IMR-90 (cell line): ENCODE data around the gene EFNA5. TPM values are rescaled to one million over a fixed set of nuclear protein-coding genes. Genes with fewer than 3 reads are reported as not detected.

Source experiments
- ATAC-seq: fragments of 200-7000 bp; cut with Tn5 transposase; 2 replicates; pipeline ENCODE4 v1.9.1; 2020; ENCODE audit warnings: low read depth, mild to moderate bottlenecking, moderate library complexity
- BruUV-seq: library from RNA; stranded (reverse); fragments of 400-500 nt; replicated peaks from 2 replicates; lab custom pipeline; 2021; lab: Mats Ljungman, UMichigan
- CTCF ChIA-PET: fragments of 300-600 bp; formaldehyde crosslinking; extraction: SDS; loops from one replicate; lab custom pipeline; 2021; ENCODE audit warnings: antibody characterized with exemption; lab: Yijun Ruan, JAX
- POLR2A ChIA-PET: fragments of 300-600 bp; sonication (Branson Sonifier 250); formaldehyde crosslinking; loops from one replicate; lab custom pipeline; 2022; ENCODE audit warnings: antibody characterized with exemption; ENCODE audit not compliant: unreplicated experiment; lab: Charles Lee
- DNase-seq: peaks from one replicate; pipeline ENCODE4 v3.0.0; 2013
- H2AFZ ChIP-seq: replicated peaks from 2 replicates; pipeline ENCODE3; 2013; ENCODE audit warnings: low read length, mild to moderate bottlenecking; ENCODE audit not compliant: poor library complexity
- H2AK5ac ChIP-seq: 2 replicates; pipeline ENCODE4 v1.6.1; 2013; ENCODE audit warnings: low read depth, low read length, inconsistent platforms
- H2AK9ac ChIP-seq: replicated peaks from 2 replicates; pipeline ENCODE3; 2013; ENCODE audit warnings: mild to moderate bottlenecking, low read depth, low read length, moderate library complexity; ENCODE audit not compliant: poor library complexity
- H2BK120ac ChIP-seq: 2 replicates; pipeline ENCODE4 v1.6.1; 2013; ENCODE audit warnings: low read depth, low read length, inconsistent platforms
- H2BK15ac ChIP-seq: 3 replicates; pipeline ENCODE4 v1.6.1; 2013; ENCODE audit warnings: low read depth, low read length, inconsistent platforms
- H2BK20ac ChIP-seq: 2 replicates; pipeline ENCODE4 v1.6.1; 2013; ENCODE audit warnings: low read depth, mild to moderate bottlenecking, inconsistent platforms, low read length, moderate library complexity
- H2BK5ac ChIP-seq: 2 replicates; pipeline ENCODE4 v1.6.1; 2013; ENCODE audit warnings: mild to moderate bottlenecking, low read depth, low read length, inconsistent platforms; ENCODE audit not compliant: poor library complexity, severe bottlenecking
- H3K14ac ChIP-seq: replicated peaks from 2 replicates; pipeline ENCODE4 v1.6.1; 2013; ENCODE audit warnings: low read depth, low read length, inconsistent platforms
- H3K18ac ChIP-seq: 2 replicates; pipeline ENCODE4 v1.6.1; 2013; ENCODE audit warnings: low read depth, low read length, control low read depth
- H3K23ac ChIP-seq: 2 replicates; pipeline ENCODE4 v1.6.1; 2013; ENCODE audit warnings: low read depth, low read length, inconsistent platforms
- H3K27ac ChIP-seq: 2 replicates; pipeline ENCODE4 v1.5.1; 2013; ENCODE audit warnings: mild to moderate bottlenecking, control low read depth, low read length; ENCODE audit not compliant: insufficient read depth
- H3K27me3 ChIP-seq: 2 replicates; pipeline ENCODE4 v1.6.1; 2013; ENCODE audit warnings: low read length; ENCODE audit not compliant: control insufficient read depth, insufficient read depth
- H3K36me3 ChIP-seq: 2 replicates; pipeline ENCODE4 v1.6.1; 2013; ENCODE audit warnings: low read length, mixed read lengths; ENCODE audit not compliant: control insufficient read depth, insufficient read depth
- H3K4ac ChIP-seq: 2 replicates; pipeline ENCODE4 v1.6.1; 2013; ENCODE audit warnings: low read depth, low read length, inconsistent platforms
- H3K4me1 ChIP-seq: 2 replicates; pipeline ENCODE4 v1.6.1; 2013; ENCODE audit warnings: low read length, mixed read lengths; ENCODE audit not compliant: control insufficient read depth, insufficient read depth
- H3K4me2 ChIP-seq: 2 replicates; pipeline ENCODE4 v1.6.1; 2013; ENCODE audit warnings: low read depth, mild to moderate bottlenecking, control low read depth, low read length, moderate library complexity
- H3K4me3 ChIP-seq: 2 replicates; pipeline ENCODE4 v1.5.1; 2013; ENCODE audit warnings: low read depth, mild to moderate bottlenecking, control low read depth, low read length, moderate library complexity; ENCODE audit not compliant: insufficient read depth
- H3K56ac ChIP-seq: 2 replicates; pipeline ENCODE4 v1.6.1; 2013; ENCODE audit warnings: low read length, inconsistent platforms; ENCODE audit not compliant: insufficient read depth; ENCODE audit errors: extremely low read depth
- H3K79me1 ChIP-seq, 2 experiments: 2 replicates each; pipeline ENCODE4 v1.6.1; 2013; ENCODE audit warnings: low read length in 2 of 2, inconsistent platforms in 1 of 2, low read depth in 1 of 2
- H3K9ac ChIP-seq: 2 replicates; pipeline ENCODE4 v1.6.1; 2013; ENCODE audit warnings: low read depth, low read length, control low read depth
- H3K9me1 ChIP-seq: 2 replicates; pipeline ENCODE4 v1.6.1; 2013; ENCODE audit warnings: low read length, inconsistent platforms; ENCODE audit not compliant: insufficient read depth
- H3K9me3 ChIP-seq: 2 replicates; pipeline ENCODE4 v1.6.1; 2013; ENCODE audit warnings: low read length; ENCODE audit not compliant: control insufficient read depth, insufficient read depth
- H4K20me1 ChIP-seq: 2 replicates; pipeline ENCODE4 v1.6.1; 2013; ENCODE audit warnings: low read length, inconsistent platforms; ENCODE audit not compliant: insufficient read depth
- H4K5ac ChIP-seq: 2 replicates; pipeline ENCODE4 v1.6.1; 2013; ENCODE audit warnings: mild to moderate bottlenecking, low read depth, low read length, control low read depth
- H4K8ac ChIP-seq, 2 experiments: 2 replicates each; pipeline ENCODE4 v1.6.1; 2013; ENCODE audit warnings: low read depth in 2 of 2, low read length in 2 of 2, control low read depth in 1 of 2, inconsistent platforms in 1 of 2
- H4K91ac ChIP-seq: 2 replicates; pipeline ENCODE4 v1.6.1; 2013; ENCODE audit warnings: low read depth, low read length, inconsistent platforms; ENCODE audit not compliant: insufficient read depth
- BHLHE40 ChIP-seq: fragments of 150-350 bp; IDR thresholded peaks from 2 replicates; pipeline ENCODE4 v1.6.1; 2016; ENCODE audit warnings: mild to moderate bottlenecking, low read depth, low read length
- CEBPB ChIP-seq: IDR thresholded peaks from 2 replicates; pipeline ENCODE4 v1.6.1; 2012; ENCODE audit warnings: low read depth, low read length, improper control_type of control experiment
- FOS ChIP-seq: fragments of 150-350 bp; IDR thresholded peaks from 2 replicates; pipeline ENCODE4 v1.6.1; 2016; ENCODE audit warnings: low read depth, low read length
- MAFK ChIP-seq: IDR thresholded peaks from 2 replicates; pipeline ENCODE4 v1.6.1; 2012; ENCODE audit warnings: low read depth, low read length, improper control_type of control experiment
- MXI1 ChIP-seq: IDR thresholded peaks from 2 replicates; pipeline ENCODE4 v1.6.1; 2012; ENCODE audit warnings: low read depth, mild to moderate bottlenecking, low read length, moderate library complexity, borderline replicate concordance
- RAD21 ChIP-seq: IDR thresholded peaks from 2 replicates; pipeline ENCODE4 v1.6.1; 2012; ENCODE audit warnings: low read length, improper control_type of control experiment
- RCOR1 ChIP-seq: IDR thresholded peaks from 2 replicates; pipeline ENCODE4 v1.6.1; 2012; ENCODE audit warnings: mild to moderate bottlenecking, low read length, improper control_type of control experiment; ENCODE audit not compliant: insufficient replicate concordance
- RFX5 ChIP-seq: IDR thresholded peaks from 2 replicates; pipeline ENCODE4 v1.8.0; 2012; ENCODE audit warnings: low read depth, mild to moderate bottlenecking, low read length, moderate library complexity
- WGBS, 2 experiments: methylation state at CpG; one replicate each; pipeline versions ENCODE4 v1.1.5 to v1.1.7; 2013; ENCODE audit warnings: missing lambda C conversion rate in 2 of 2; ENCODE audit not compliant: insufficient read length in 1 of 2; ENCODE audit errors: extremely low coverage in 2 of 2; 5-methylcytosine and 5-hydroxymethylcytosine counted together
- dilution Hi-C: fragments of 300-500 bp; cut with HindIII; formaldehyde crosslinking; loops from one replicate; pipeline ENCODE4 v1.14.3; 2018; ENCODE audit warnings: low sequenced_read_pairs; ENCODE audit not compliant: unreplicated experiment
- in situ Hi-C: fragments of 300-500 bp; cut with MboI; formaldehyde crosslinking; loops from 3 replicates; pipeline ENCODE4 v1.14.3; 2019; ENCODE audit warnings: low sequenced_read_pairs, inconsistent platforms, mixed read lengths
- intact Hi-C: fragments of 100-400 bp; cut with micrococcal nuclease; formaldehyde crosslinking; loops from 2 replicates; pipeline ENCODE4 v1.10.0; 2022
- polyA plus RNA-seq, 3 experiments: library from polyadenylated mRNA; depleted of rRNA; stranded (reverse); fragments of >200 nt; gene quantifications; 2 replicates each; pipeline ENCODE4 v1.2.3, GENCODE V29; 2012; ENCODE audit warnings: low replicate concordance in 1 of 3
- total RNA-seq: library from RNA; depleted of rRNA; stranded (reverse); fragments of >200 nt; gene quantifications from 2 replicates; pipeline ENCODE4 v1.2.3, GENCODE V29; 2012
- TF ChIP-seq, protein P1 (sequence below): conservative IDR thresholded peaks from 2 replicates; pipeline ENCODE4 v1.5.1; 2012; ENCODE audit warnings: mild to moderate bottlenecking, low read depth, low read length, improper control_type of control experiment
- TF ChIP-seq, protein P2 (sequence below): fragments of 150-350 bp; IDR thresholded peaks from 2 replicates; pipeline ENCODE4 v1.6.1; 2016; ENCODE audit warnings: low read depth, mild to moderate bottlenecking, low read length, moderate library complexity, borderline replicate concordance

EFNA5 gene
- total and polyA plus RNA-seq, 2 of the 4 experiments (the other 2 are of a cell fraction), result 1.5 to 1.6 TPM

DNA sequence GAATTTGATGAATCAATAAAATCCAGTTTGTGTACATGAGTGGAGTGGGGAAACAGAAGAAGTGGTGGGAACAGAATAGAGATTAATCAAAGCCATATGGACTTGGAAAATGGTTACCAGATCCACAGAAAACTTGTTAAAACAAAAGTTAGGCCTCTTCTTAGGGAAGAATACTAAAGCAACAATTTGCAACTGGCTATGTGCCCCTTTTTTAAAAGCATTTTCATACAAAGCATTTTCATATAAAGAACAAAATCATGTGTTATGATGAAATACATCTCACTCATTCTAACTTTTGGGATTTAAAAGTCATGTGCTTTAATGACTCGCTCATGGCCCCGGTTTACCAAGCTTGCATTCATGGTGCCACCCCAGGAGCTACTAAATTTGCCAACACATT lies 276.9 kb downstream of the EFNA5 start:
- no TSS peak for BruUV-seq
- POLR2A ChIA-PET, result no interaction called here
- no peak overlapping the region for H2BK20ac ChIP-seq

More for the DNA sequence above, 276.9 kb downstream of the EFNA5 start:
- Histone ChIP-seq H2AFZ (no peak overlapping the region), H2BK15ac (no peak overlapping the region), H2AK5ac (no peak overlapping the region), H3K4me2 (no peak overlapping the region), H3K4me1 (peaks cover 3% of the 10 kb centered on the region), H3K14ac (0 out of 2 replicates have a peak overlapping the region, but pooled peaks have one; percentile 30), H4K91ac (no peak overlapping the region), H3K36me3 (no peaks in the 10 kb centered on the region), H3K9me1 (peaks cover 7% of the 10 kb centered on the region; the same call in 1 of the 2 replicates), H2BK5ac (no peak overlapping the region), H2AK9ac (no peak overlapping the region), H3K27ac (no peak overlapping the region), H3K9me3 (no peaks in the 10 kb centered on the region), H2BK120ac (no peak overlapping the region), H4K5ac (no peak overlapping the region), H3K18ac (no peak overlapping the region), H3K56ac (no peak overlapping the region), H3K79me1 (no peaks in the 10 kb centered on the region), H4K20me1 (no peaks in the 10 kb centered on the region), H3K23ac (no peak overlapping the region), H3K9ac (no peak overlapping the region), H4K8ac (no peak overlapping the region), H3K4ac (no peak overlapping the region), H3K4me3 (no peak overlapping the region), H3K27me3 (no peaks in the 10 kb centered on the region)
- intact Hi-C loops (no loop called here), in situ Hi-C loops (no loop called here), dilution Hi-C loops (no loop called here)
- no peak for DNase-seq
- CTCF ChIA-PET, result no interaction called here
- WGBS, 2 experiments, result no CpG with 5 or more reads among the region's 2 CpGs
- no peak for ATAC-seq
- TF ChIP-seq FOS (no peak), RAD21 (no peak), BHLHE40 (no peak), RCOR1 (no peak), CEBPB (no peak), MXI1 (no peak), MAFK (no peak), RFX5 (no peak)
- TF ChIP-seq, protein P1, sequence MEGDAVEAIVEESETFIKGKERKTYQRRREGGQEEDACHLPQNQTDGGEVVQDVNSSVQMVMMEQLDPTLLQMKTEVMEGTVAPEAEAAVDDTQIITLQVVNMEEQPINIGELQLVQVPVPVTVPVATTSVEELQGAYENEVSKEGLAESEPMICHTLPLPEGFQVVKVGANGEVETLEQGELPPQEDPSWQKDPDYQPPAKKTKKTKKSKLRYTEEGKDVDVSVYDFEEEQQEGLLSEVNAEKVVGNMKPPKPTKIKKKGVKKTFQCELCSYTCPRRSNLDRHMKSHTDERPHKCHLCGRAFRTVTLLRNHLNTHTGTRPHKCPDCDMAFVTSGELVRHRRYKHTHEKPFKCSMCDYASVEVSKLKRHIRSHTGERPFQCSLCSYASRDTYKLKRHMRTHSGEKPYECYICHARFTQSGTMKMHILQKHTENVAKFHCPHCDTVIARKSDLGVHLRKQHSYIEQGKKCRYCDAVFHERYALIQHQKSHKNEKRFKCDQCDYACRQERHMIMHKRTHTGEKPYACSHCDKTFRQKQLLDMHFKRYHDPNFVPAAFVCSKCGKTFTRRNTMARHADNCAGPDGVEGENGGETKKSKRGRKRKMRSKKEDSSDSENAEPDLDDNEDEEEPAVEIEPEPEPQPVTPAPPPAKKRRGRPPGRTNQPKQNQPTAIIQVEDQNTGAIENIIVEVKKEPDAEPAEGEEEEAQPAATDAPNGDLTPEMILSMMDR, result no peak
- TF ChIP-seq, protein P2, sequence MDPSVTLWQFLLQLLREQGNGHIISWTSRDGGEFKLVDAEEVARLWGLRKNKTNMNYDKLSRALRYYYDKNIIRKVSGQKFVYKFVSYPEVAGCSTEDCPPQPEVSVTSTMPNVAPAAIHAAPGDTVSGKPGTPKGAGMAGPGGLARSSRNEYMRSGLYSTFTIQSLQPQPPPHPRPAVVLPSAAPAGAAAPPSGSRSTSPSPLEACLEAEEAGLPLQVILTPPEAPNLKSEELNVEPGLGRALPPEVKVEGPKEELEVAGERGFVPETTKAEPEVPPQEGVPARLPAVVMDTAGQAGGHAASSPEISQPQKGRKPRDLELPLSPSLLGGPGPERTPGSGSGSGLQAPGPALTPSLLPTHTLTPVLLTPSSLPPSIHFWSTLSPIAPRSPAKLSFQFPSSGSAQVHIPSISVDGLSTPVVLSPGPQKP, result no peak
